Jurkat, Clone E6-1 (cell line): ENCODE measurements around the gene NTM.

Experiments
- DNase-seq: peaks from one replicate; pipeline ENCODE4 v3.0.0-alpha.2; 2011; ENCODE audit warnings: low read depth, low spot score
- H3K4me3 ChIP-seq: 2 replicates; pipeline ENCODE4 v1.5.1; 2011; ENCODE audit warnings: mild to moderate bottlenecking, low read length, control low read depth, moderate library complexity

NTM gene

GRCh38 chr11:131999955-132000354 is 629.5 kb downstream of the NTM start:
- DNase-seq: no peak
- no peak overlapping the region for H3K4me3 ChIP-seq

DNA sequence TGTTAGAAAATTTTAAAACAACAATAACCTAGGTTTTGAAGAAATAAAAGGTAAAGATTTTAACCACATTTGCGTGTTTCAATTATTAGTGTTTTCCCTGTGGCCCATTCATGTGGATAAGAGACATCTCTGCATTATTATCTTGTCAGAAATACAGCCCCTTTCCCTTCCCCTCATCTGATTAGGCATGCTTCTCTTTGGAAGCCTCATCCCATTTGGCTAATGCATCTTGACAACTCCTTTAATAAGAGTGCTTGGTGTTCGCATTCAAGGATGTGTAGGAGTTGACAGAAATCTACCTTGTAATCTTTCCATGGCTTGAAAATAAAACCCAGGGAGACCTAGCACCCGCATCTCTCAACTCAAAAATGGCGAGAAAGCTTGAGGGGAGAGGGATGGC is 635.5 kb downstream of the NTM start:
- no peak for DNase-seq
- no peak overlapping the region for H3K4me3 ChIP-seq

DNA sequence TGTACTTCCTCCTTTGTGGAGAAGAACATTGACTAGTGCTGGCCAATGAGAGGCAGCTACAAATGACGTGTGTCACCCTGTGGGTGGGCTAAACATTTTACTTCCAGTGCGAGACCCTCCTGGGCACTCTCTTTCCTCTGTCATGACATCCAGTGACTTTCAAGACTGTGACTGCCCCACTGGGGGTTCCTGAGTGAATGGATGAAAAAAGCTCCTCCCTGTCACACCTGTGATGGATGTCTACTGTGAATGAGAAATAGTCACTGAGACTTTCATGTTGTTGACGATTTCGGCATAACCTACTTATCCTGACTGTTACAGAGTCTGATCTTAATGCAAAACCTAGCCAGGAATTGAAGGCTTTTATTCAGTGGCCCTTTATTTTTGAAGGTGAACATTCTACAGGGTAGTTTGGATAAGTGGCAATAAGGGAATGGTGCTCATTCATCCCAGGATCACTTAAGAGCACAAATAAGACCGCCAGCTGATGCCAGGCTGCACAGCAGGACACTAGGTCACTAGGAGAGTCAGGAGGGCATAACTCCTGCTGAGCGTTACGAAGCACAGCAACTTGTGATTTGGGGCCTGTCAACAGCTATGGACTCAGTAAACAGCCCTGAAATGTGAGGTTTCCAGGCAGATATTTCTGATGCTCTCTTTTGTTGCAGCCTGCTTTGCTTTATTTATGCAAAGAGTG is 636.6 kb downstream of the NTM start:
- no peak for DNase-seq
- no peak overlapping the region for H3K4me3 ChIP-seq

- no peak for DNase-seq
These were observed 637.8 kb downstream of the NTM start for GRCh38 chr11:132008226-132008625.

GRCh38 chr11:132008872-132009271 is 638.5 kb downstream of the NTM start:
- no peak overlapping the region for H3K4me3 ChIP-seq
- no peak for DNase-seq

More at GRCh38 chr11:132008226-132008625, 637.8 kb downstream of the NTM start:
- H3K4me3 ChIP-seq: no peak overlapping the region

- no peak for DNase-seq
- H3K4me3 ChIP-seq: no peak overlapping the region
These were observed 649.6 kb downstream of the NTM start for GRCh38 chr11:132020001-132020400.

DNA sequence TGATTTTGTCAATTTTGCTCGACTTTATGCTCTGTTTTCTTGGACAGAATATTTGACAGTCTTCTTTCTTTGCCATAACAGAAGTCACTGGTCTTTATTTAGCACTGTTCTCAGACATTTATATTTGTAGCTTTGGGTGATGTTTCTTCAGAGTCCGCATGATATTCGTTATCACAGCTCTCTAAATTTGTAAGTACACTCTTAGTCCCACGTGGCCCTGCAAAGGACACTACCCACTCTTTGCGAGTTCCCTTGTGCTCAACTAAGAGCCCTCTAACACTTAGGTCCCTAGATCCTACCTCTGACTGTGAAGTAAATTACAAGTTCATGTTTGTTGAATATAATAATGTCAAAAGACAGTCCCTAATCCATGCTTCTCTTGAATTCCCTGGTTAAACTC is 651.9 kb downstream of the NTM start:
- no peak for DNase-seq
- H3K4me3 ChIP-seq: no peak overlapping the region

DNA sequence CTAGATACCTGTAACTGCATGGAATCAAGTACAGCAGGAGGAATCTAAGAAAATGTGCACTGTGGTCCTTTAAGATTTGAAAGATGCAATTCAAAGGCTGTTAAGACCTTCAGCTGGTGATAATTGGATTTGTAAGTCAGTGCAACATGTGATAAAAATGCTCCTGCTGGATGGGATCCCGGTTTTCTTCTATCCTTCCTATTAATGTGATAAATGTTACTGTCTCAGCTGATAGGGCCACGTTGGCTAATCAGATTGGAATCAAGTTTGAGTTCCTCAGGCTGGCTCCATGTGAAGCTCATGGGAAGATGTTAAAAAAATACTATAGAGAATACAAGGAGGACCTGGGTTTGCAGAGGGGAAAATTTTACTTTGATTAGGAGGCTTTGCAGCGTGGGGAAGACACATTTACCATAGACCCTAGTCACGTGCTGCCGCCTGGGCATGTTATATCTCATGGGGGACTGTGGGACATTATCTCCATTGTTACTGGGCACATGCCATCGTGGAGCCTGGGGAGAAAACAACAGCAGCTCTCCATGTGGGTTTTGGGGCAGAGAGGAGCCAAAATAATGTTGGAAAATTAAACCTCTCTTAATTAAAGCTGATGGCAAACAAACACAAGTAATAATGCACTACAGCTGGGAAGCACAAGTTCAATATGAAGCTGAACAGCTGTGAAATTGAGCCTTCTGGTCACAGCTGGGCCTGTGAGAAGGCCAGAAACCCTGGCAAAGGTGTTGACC is 652.5 kb downstream of the NTM start:
- no peak for DNase-seq
- no peak overlapping the region for H3K4me3 ChIP-seq

GRCh38 chr11:132024587-132025295 is 654.3 kb downstream of the NTM start:
- DNase-seq: no peak

DNA sequence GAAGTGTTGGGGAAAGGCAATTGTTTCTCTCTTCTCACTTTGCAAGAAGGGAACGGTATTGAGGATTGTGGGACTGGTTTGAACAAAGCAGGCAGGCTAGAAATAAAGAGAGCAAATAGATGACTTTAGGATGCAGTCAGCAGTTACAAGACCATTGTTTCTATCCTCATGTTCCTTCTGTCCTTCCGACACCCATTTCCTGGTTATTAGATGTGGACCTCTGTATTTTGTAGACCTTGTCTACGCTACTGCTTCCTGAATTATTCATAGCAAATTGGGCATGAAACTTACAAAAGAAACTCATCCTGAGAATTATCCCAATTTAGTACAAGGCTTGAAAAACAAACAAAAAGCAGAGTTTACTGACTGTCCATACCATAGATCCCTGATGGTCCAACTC is 656.3 kb downstream of the NTM start:
- DNase-seq: no peak
- no peak overlapping the region for H3K4me3 ChIP-seq

More at GRCh38 chr11:132024587-132025295, 654.3 kb downstream of the NTM start:
- H3K4me3 ChIP-seq: no peak overlapping the region

GRCh38 chr11:132028380-132029240 is 658.2 kb downstream of the NTM start:
- H3K4me3 ChIP-seq: no peak overlapping the region
- peak; percentile 21 for DNase-seq

DNA sequence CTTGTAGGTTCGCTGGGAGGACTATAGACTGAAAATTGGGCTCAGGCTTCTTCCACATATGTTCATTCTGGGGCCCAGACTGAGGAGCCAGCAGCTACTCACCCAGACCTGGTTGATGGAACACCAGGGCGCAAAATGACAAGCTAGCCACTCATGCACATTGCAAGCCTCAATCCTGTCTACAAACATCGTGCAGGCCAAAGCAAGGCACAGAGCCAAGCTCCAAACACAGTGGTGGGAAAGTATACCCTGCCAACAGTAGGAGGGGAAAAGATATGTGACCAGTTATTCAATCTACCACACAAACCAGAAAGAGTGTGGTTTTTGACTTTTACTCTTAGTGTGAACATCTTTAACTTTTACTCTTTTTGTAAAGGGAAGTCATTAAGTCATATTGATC is 660.5 kb downstream of the NTM start:
- H3K4me3 ChIP-seq: no peak overlapping the region
- no peak for DNase-seq

GRCh38 chr11:132032555-132032954 is 662.1 kb downstream of the NTM start:
- DNase-seq: no peak
- H3K4me3 ChIP-seq: no peak overlapping the region

DNA sequence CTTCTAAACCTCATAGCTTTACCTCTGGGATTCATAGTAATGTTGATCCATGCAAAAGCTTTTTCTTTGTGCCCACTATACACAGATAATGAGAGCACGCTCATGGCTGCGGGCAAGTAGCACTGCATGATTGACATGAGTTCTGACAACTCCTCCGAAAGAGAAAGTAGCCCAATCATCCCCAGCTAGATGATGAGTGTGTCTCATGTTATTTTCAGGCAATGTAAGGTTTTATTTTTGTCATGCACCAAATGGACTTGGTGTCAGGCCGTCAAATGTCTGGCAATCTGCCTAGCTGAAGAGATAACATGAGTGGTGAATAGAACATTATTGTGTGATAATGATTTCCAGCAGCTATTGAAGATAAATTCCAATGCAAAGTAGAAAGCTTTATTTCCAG is 662.6 kb downstream of the NTM start:
- DNase-seq: no peak
- no peak overlapping the region for H3K4me3 ChIP-seq

DNA sequence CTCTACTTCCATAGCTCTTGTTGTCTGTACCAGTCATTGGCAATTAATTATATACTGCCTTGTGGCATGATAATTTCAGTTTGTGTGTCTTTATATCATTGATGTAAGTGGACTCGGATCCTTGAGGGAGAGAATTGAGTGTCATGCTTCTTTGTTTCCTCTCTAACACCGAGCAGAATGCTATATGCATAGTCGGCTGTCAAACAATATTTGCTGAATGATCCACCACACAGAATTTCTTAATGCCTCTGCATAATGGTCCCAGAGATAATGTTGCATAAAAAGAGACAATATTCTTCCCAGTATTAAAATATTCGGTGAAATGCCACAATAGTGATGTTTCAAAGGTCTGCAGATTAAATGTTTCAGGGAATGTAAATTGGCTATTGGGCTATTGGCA is 664.8 kb downstream of the NTM start:
- no peak overlapping the region for H3K4me3 ChIP-seq
- no peak for DNase-seq

GRCh38 chr11:132035766-132036165 is 665.4 kb downstream of the NTM start:
- no peak overlapping the region for H3K4me3 ChIP-seq
- DNase-seq: no peak

- H3K4me3 ChIP-seq: no peak overlapping the region
- DNase-seq: no peak
These were observed 665.8 kb downstream of the NTM start for GRCh38 chr11:132036220-132036619.

DNA sequence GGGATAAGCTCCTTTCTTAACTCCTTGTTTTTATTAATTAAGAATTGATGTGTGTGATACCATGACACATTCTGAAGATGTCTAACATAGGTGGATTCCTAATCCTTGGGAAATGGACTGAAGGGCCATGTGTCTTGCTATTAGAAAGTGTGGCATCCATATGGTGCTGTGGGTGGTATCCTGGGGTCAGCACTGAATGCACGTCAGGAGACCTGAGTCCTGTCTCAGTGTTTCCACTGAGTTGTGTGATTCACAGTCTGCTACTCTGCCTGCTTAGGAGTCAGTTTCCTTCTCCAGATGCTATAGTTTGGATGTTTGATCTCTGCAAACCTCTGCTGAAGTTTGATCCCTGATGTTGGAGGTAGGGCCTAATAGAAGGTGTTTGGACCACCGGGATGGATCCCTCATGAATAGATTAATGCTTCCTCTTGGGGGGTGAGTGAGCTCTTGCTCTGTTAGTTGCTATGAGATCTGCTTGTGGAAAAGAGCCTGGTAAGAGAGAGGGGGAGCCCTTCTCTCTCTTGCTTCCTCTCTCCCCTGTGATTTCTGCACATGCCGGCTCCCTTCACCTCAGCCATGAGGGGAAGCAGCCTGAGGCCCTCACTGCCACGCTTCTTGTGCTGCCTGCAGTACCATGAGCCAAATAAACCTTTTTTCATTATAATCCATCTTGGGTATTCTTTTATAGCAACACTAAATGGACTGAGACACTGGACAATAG is 666.5 kb downstream of the NTM start:
- no peak for DNase-seq
- H3K4me3 ChIP-seq: no peak overlapping the region

- DNase-seq: no peak
- no peak overlapping the region for H3K4me3 ChIP-seq
These were observed 667.0 kb downstream of the NTM start for GRCh38 chr11:132037467-132037862.
